Kidney epithelial cell (primary cell): Measurements from ENCODE around the gene CENPP. TPM values are rescaled to one million over a fixed set of nuclear protein-coding genes. Genes with fewer than 3 reads are reported as not detected.

Source experiments
- DNase-seq: peaks from one replicate; pipeline ENCODE4 v3.0.0-alpha.2; 2010; ENCODE audit warnings: low read depth
- H3K27me3 ChIP-seq: 2 replicates; pipeline ENCODE4 v1.6.0; 2011; ENCODE audit warnings: low read length; ENCODE audit not compliant: control insufficient read depth, insufficient read depth
- H3K36me3 ChIP-seq: 2 replicates; pipeline ENCODE4 v1.5.1; 2011; ENCODE audit warnings: low read length; ENCODE audit not compliant: control insufficient read depth, insufficient read depth
- H3K4me3 ChIP-seq: 2 replicates; pipeline ENCODE4 v1.5.1; 2011; ENCODE audit warnings: low read depth, mild to moderate bottlenecking, control low read depth, low read length
- total RNA-seq: library from RNA; depleted of rRNA; stranded (reverse); fragments of >200 nt; gene quantifications from 2 replicates; pipeline ENCODE4 v1.2.3, GENCODE V29; 2015
- TF ChIP-seq, protein P1 (sequence below): IDR thresholded peaks from 2 replicates; pipeline ENCODE4 v1.5.1; 2011; ENCODE audit warnings: mild to moderate bottlenecking, moderate library complexity, low read length, control low read depth, inconsistent platforms; ENCODE audit not compliant: insufficient read depth, poor library complexity, severe bottlenecking

CENPP gene
- total RNA-seq, 1 donor from 2014 or later = 1.4 TPM

DNA sequence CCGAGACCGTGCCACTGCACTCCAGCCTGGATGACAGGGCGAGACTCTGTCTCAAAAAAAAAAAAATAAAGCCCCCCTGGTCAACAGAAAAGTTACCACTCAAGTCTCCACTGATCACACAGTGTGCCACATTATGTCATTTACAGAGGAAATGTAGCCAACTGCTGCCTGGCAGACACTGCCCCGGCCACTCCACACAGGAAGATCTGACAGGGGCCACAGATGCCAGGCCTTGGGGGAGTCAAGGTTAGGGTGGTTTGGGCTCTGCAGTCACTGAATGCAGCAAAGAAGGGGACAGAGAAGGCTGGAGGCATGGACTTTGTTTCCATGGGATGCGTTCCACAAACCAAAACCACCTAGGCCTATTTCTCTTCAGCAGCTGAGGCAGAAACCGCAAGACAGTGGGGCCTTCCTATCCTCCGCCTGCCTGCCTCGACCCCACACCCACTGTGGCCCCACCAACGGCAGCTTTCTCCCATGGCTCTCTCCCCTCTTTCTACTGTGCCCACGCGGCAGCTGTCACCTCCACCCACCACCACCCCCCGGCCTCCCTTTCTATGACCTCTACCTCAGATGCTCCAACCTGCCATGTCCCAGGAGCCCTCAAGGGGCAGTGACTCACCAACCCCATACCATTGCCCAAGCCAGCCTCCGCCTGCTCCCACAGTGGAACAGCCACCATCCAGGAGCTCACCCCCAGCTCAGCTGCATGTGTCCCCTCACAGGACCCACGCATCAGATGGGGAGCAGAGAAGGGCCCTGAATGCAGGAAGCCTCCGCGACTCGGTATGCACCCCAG lies 331.7 kb downstream of the CENPP start:
- TF ChIP-seq, protein P1, sequence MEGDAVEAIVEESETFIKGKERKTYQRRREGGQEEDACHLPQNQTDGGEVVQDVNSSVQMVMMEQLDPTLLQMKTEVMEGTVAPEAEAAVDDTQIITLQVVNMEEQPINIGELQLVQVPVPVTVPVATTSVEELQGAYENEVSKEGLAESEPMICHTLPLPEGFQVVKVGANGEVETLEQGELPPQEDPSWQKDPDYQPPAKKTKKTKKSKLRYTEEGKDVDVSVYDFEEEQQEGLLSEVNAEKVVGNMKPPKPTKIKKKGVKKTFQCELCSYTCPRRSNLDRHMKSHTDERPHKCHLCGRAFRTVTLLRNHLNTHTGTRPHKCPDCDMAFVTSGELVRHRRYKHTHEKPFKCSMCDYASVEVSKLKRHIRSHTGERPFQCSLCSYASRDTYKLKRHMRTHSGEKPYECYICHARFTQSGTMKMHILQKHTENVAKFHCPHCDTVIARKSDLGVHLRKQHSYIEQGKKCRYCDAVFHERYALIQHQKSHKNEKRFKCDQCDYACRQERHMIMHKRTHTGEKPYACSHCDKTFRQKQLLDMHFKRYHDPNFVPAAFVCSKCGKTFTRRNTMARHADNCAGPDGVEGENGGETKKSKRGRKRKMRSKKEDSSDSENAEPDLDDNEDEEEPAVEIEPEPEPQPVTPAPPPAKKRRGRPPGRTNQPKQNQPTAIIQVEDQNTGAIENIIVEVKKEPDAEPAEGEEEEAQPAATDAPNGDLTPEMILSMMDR = no peak
- Histone ChIP-seq H3K36me3 (peaks cover 3% of the 10 kb centered on the region), H3K4me3 (no peak overlapping the region), H3K27me3 (no peaks in the 10 kb centered on the region)
- DNase-seq = no peak

DNA sequence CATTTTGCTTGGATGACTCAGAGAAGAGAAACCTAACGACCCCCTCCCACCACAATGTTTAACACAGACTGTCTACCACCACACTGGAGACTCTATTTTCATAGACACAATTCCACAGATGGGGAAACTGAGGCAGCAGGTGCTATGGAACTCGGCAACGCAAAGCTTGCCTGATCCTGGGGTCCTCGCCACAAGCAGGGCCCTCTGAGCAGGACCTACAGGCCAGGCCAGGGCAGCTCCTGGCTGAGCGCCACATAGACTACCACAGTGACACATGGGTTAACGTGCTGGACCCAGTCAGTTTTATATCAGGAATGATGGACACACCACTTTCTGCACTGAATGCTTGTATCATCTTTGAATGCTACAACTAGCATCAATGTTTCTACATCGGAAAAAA lies 332.4 kb downstream of the CENPP start:
- TF ChIP-seq, protein P1 = no peak
- no peak overlapping the region for H3K4me3 ChIP-seq
- no peak for DNase-seq
- H3K27me3 ChIP-seq = no peaks in the 10 kb centered on the region
- H3K36me3 ChIP-seq = peaks cover 3% of the 10 kb centered on the region

DNA sequence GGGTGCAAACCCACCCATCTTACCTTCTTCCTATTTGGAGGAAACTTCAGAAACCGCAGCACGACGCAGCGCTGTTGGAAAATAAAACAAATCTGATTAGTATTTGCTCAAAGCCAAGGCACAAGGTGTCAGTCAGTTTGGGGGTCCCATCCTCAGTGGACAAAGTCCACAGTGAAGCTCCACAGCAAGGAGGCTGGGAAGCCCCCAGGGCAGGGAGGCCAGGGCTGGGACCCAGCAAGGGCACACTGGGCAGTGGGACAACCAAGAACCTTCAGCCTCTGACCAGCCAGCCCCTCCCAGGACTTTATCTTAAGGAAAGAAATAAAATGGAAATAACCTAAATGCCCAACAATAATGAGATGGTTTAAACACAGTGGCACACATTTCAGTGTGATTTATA lies 332.9 kb downstream of the CENPP start:
- Histone ChIP-seq H3K27me3 (no peaks in the 10 kb centered on the region), H3K4me3 (no peak overlapping the region), H3K36me3 (peaks cover 3% of the 10 kb centered on the region)
- DNase-seq = no peak
- TF ChIP-seq, protein P1 = no peak

DNA sequence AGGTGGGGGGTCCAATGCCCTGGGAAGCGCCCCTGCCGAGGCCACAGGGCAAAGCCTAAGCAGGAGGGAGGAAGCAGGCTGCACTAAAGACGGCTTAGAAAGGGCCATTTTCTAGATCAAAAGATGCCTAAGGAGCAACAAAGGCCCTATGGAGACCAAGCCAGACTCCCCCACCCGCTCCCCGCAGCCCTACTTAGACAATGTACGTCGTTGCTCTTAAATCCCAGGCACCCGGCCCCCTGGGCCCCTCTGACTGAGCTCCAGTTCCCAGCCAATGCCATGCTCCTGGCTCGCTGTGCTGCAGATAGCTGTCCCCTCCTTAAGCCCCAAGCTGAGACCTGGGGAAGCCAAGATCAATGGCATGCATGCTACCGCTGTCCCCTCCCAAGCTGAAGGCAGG lies 333.8 kb downstream of the CENPP start:
- Histone ChIP-seq H3K36me3 (peaks cover 4% of the 10 kb centered on the region), H3K27me3 (no peaks in the 10 kb centered on the region), H3K4me3 (no peak overlapping the region)
- no peak for DNase-seq
- TF ChIP-seq, protein P1 = no peak

DNA sequence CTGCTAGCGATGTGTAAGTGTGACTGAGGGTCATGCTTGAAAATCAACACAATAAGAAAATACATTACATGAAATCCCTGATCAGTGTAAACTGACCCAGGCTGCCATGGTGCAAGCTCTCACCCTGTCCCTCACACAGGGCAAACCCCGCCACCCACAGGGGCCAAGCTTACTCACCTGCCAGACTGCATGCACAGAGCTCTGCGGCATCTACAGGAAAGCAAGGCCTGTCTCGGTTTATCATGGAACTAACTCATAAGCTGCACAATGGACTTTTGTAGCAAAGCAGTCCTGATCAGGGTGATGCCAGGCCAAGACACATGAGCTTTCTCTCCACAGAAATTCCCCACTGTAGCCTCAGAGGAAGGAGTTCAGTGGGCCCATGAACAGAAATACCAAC lies 334.5 kb downstream of the CENPP start:
- DNase-seq = no peak
- H3K36me3 ChIP-seq = peaks cover 4% of the 10 kb centered on the region
- TF ChIP-seq, protein P1 = no peak
- H3K27me3 ChIP-seq = no peaks in the 10 kb centered on the region
- no peak overlapping the region for H3K4me3 ChIP-seq

DNA sequence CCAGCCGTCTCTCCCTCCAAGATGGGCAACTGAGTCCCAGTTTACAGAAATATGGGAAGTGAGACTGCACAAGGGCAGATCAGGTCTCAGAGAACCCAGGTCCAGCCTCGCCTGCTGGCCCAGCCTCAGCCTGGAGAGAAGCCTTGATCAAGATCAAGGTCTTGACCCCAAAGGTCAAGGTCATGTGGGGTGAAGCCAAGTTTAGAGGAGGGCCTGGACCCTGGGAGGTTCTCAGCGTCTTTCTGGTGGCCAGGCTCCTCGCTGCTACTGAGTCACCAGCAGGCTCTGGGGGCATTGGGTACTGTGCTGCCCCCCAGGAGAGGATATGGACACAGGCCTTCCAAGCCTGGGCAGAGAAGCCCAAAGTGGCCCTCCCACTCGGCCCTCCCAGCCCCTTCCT lies 335.4 kb downstream of the CENPP start:
- no peaks in the 10 kb centered on the region for H3K27me3 ChIP-seq
- H3K36me3 ChIP-seq = peaks cover 4% of the 10 kb centered on the region
- H3K4me3 ChIP-seq = no peak overlapping the region
- TF ChIP-seq, protein P1 = no peak
- DNase-seq = no peak
